ENCODE data around the gene SORBS2.

Gene SORBS2

DNA sequence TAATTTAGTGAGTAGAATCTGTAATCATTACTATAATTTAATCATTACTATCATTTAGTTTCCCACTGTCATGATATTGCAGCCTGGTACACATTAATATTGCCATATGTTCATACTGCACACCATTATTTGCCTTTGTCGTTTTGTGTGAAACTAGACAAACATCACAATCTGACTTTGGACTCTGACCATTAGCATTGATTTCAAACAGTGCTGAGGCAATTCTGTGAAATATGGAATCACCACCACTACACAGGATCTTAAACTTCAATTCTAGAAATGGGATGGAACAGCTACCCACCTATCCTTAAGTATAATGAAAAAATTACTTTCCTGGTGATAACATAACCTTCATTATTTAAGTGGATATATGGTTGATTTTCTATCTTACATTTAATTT is 98.3 kb downstream of the SORBS2 start:
- TF ChIP-seq, protein P1, sequence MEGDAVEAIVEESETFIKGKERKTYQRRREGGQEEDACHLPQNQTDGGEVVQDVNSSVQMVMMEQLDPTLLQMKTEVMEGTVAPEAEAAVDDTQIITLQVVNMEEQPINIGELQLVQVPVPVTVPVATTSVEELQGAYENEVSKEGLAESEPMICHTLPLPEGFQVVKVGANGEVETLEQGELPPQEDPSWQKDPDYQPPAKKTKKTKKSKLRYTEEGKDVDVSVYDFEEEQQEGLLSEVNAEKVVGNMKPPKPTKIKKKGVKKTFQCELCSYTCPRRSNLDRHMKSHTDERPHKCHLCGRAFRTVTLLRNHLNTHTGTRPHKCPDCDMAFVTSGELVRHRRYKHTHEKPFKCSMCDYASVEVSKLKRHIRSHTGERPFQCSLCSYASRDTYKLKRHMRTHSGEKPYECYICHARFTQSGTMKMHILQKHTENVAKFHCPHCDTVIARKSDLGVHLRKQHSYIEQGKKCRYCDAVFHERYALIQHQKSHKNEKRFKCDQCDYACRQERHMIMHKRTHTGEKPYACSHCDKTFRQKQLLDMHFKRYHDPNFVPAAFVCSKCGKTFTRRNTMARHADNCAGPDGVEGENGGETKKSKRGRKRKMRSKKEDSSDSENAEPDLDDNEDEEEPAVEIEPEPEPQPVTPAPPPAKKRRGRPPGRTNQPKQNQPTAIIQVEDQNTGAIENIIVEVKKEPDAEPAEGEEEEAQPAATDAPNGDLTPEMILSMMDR (IDR thresholded peaks at IDR 0.05; ENCODE audit: low read depth, low read length): no peak
- TF ChIP-seq EZH2phosphoT487 (IDR thresholded peaks at IDR 0.05; ENCODE audit: low read depth): no peak
- no peaks in the 10 kb centered on the region for H3K36me3 ChIP-seq (replicated peaks; ENCODE audit: low read depth, low read length)
- H3K9me3 ChIP-seq (ENCODE audit: insufficient read depth, low read length): no peaks in the 10 kb centered on the region
- H3K27ac ChIP-seq (ENCODE audit: low read length): no peak overlapping the region
- no peak overlapping the region for H3K4me3 ChIP-seq (ENCODE audit: low read length)
- no peaks in the 10 kb centered on the region for H3K79me2 ChIP-seq (ENCODE audit: low read length)
- H2AFZ ChIP-seq (ENCODE audit: low read depth, low read length): no peak overlapping the region
- no peak overlapping the region for H3K9ac ChIP-seq (ENCODE audit: low read length)
- no peaks in the 10 kb centered on the region for H3K27me3 ChIP-seq (ENCODE audit: low read depth, low read length)
- no peaks in the 10 kb centered on the region for H4K20me1 ChIP-seq (ENCODE audit: insufficient read depth, low read length)
- no peaks in the 10 kb centered on the region for H3K4me1 ChIP-seq (ENCODE audit: low read length)
- H3K4me2 ChIP-seq (ENCODE audit: low read length): no peak overlapping the region

DNA sequence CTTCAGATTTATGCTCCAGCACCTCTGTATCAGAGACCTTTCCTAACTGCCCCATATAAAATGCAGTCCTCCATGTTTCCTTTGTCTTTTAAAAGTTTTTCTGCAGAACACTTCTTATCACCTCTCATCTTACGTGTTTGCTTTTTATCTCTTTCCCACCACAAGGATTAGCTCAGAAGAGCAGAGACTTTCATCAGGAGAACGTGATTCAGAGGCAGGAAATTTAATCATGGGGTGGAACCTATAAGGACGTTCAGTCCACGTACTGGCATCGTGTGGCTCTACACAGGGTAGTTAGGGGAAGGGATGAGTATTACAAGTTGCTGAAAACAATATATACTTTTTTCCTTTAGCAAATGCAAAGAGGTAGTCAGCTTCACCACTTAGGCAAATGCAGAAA is 98.7 kb downstream of the SORBS2 start:
- no peak overlapping the region for H3K4me2 ChIP-seq (ENCODE audit: low read length)
- H3K9ac ChIP-seq (ENCODE audit: low read length): no peak overlapping the region
- no peak overlapping the region for H3K27ac ChIP-seq (ENCODE audit: low read length)
- H3K27me3 ChIP-seq (ENCODE audit: low read depth, low read length): no peaks in the 10 kb centered on the region
- H3K79me2 ChIP-seq (ENCODE audit: low read length): no peaks in the 10 kb centered on the region
- no peak overlapping the region for H2AFZ ChIP-seq (ENCODE audit: low read depth, low read length)
- no peaks in the 10 kb centered on the region for H3K36me3 ChIP-seq (replicated peaks; ENCODE audit: low read depth, low read length)
- TF ChIP-seq, protein P1 (IDR thresholded peaks at IDR 0.05; ENCODE audit: low read depth, low read length): no peak
- TF ChIP-seq EZH2phosphoT487 (IDR thresholded peaks at IDR 0.05; ENCODE audit: low read depth): no peak
- H4K20me1 ChIP-seq (ENCODE audit: insufficient read depth, low read length): no peaks in the 10 kb centered on the region
- no peak overlapping the region for H3K4me3 ChIP-seq (ENCODE audit: low read length)
- H3K4me1 ChIP-seq (ENCODE audit: low read length): no peaks in the 10 kb centered on the region
- no peaks in the 10 kb centered on the region for H3K9me3 ChIP-seq (ENCODE audit: insufficient read depth, low read length)

DNA sequence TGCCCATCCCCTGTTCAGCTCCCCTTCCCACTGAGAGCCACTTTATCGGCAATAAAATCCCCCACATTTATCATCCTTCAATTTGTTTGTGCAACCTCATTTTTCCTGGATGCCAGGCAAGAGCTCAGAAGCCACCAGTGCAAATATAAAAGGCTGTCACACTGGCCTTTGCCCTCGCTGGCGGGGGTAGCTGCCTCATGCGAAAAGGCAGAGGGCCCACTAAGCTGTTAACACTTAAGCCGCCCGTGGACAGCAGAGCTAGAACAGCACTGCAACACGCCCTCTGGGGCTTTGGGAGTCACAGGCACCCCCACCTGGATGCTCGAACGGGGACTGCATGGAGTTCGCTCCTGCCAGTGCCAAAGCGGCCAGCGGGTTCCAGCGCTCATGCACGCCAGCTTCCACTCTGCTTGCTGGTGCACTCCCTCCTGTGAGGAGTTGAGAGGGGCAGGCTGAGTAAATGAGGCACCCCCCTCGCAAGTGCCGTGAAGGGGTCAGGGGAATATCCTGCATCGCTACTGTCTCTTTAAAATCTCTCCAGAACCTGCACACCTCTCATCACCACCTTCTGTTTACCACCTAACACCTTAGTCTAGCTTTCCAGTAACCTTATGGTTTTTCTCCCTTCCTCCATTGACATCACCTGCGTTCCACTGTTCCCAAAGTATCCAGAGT is 99.5 kb downstream of the SORBS2 start:
- H2AFZ ChIP-seq (ENCODE audit: low read depth, low read length): no peak overlapping the region
- no peak overlapping the region for H3K4me3 ChIP-seq (ENCODE audit: low read length)
- H3K9me3 ChIP-seq (ENCODE audit: insufficient read depth, low read length): no peaks in the 10 kb centered on the region
- H3K79me2 ChIP-seq (ENCODE audit: low read length): no peaks in the 10 kb centered on the region
- no peak overlapping the region for H3K9ac ChIP-seq (ENCODE audit: low read length)
- H3K4me1 ChIP-seq (ENCODE audit: low read length): no peaks in the 10 kb centered on the region
- no peak overlapping the region for H3K27ac ChIP-seq (ENCODE audit: low read length)
- H4K20me1 ChIP-seq (ENCODE audit: insufficient read depth, low read length): no peaks in the 10 kb centered on the region
- no peak for TF ChIP-seq EZH2phosphoT487 (IDR thresholded peaks at IDR 0.05; ENCODE audit: low read depth)
- TF ChIP-seq, protein P1 (IDR thresholded peaks at IDR 0.05; ENCODE audit: low read depth, low read length): no peak
- no peaks in the 10 kb centered on the region for H3K36me3 ChIP-seq (replicated peaks; ENCODE audit: low read depth, low read length)
- H3K27me3 ChIP-seq (ENCODE audit: low read depth, low read length): no peaks in the 10 kb centered on the region
- no peak overlapping the region for H3K4me2 ChIP-seq (ENCODE audit: low read length)

DNA sequence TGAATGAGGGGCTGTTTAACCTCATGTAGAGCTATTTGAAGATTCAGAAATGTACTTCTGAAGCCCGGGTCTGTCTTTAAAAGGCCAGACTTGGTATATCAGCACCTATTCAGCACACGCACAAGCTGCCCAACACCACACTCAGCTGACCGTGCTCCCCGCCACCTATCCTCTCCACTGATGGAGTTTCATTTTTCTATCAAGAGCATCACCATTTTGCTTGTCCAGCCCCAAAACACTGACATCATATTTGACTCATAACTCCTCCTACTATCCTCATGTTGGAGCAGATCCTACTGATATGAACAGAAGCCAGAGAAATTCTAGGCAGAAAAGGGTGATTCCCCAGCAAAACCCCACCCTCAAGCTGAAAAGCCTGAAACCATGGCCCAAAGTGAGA is 100.3 kb downstream of the SORBS2 start:
- TF ChIP-seq, protein P1 (IDR thresholded peaks at IDR 0.05; ENCODE audit: low read depth, low read length): no peak
- no peak for TF ChIP-seq EZH2phosphoT487 (IDR thresholded peaks at IDR 0.05; ENCODE audit: low read depth)

More for the DNA sequence above, 100.3 kb downstream of the SORBS2 start:
- Histone ChIP-seq H3K79me2 (ENCODE audit: low read length) (no peaks in the 10 kb centered on the region), H3K9me3 (ENCODE audit: insufficient read depth, low read length) (no peaks in the 10 kb centered on the region), H3K27ac (ENCODE audit: low read length) (no peak overlapping the region), H3K36me3 (replicated peaks; ENCODE audit: low read depth, low read length) (no peaks in the 10 kb centered on the region), H3K27me3 (ENCODE audit: low read depth, low read length) (no peaks in the 10 kb centered on the region), H2AFZ (ENCODE audit: low read depth, low read length) (no peak overlapping the region), H3K9ac (ENCODE audit: low read length) (no peak overlapping the region), H3K4me2 (ENCODE audit: low read length) (no peak overlapping the region), H3K4me3 (ENCODE audit: low read length) (no peak overlapping the region), H3K4me1 (ENCODE audit: low read length) (no peaks in the 10 kb centered on the region), H4K20me1 (ENCODE audit: insufficient read depth, low read length) (no peaks in the 10 kb centered on the region)
